NCI-H226 (cell line): ENCODE data around the gene OR2V1.
"Not testable (repeated sequence)": the region's sequence is repeated elsewhere in the genome, so short reads cannot be mapped to it uniquely, and the experiment has no call there.

Experiments
- DNase-seq: peaks from one replicate; pipeline ENCODE4 v3.0.0-alpha.2; 2015

OR2V1 gene

GRCh38 chr5:181130832-181131496 lies at the start of gene OR2V1:
OR2V1 (minus strand) TSS chr5:181131169; CDS start chr5:181125304, 5,865 bp downstream.
- no peak for DNase-seq

GRCh38 chr5:181177559-181177958 lies 46.6 kb upstream of the OR2V1 start:
- not testable (repeated sequence) for DNase-seq

GRCh38 chr5:181176254-181176952 lies 45.4 kb upstream of the OR2V1 start:
- no peak for DNase-seq

- peak; percentile 42 for DNase-seq
Observed at GRCh38 chr5:181173420-181174342, 42.7 kb upstream of the OR2V1 start.

- DNase-seq = no peak
Observed at GRCh38 chr5:181173027-181173419, 42.1 kb upstream of the OR2V1 start.

GRCh38 chr5:181171782-181172181 lies 40.8 kb upstream of the OR2V1 start:
- no peak for DNase-seq

- no peak for DNase-seq
Observed at GRCh38 chr5:181170996-181171395, 40.0 kb upstream of the OR2V1 start.

- DNase-seq = no peak
Observed at GRCh38 chr5:181170237-181170825, 39.4 kb upstream of the OR2V1 start.

GRCh38 chr5:181169459-181170236 lies 38.7 kb upstream of the OR2V1 start:
- peak; percentile 50 for DNase-seq

GRCh38 chr5:181168595-181169118 lies 37.7 kb upstream of the OR2V1 start:
- DNase-seq = no peak

GRCh38 chr5:181167814-181168488 lies 37.0 kb upstream of the OR2V1 start:
- DNase-seq = no peak

- no peak for DNase-seq
Observed at GRCh38 chr5:181166812-181167733, 36.1 kb upstream of the OR2V1 start.

GRCh38 chr5:181164076-181164952 lies 33.3 kb upstream of the OR2V1 start:
- DNase-seq = no peak

- no peak for DNase-seq
Observed at GRCh38 chr5:181163487-181164075, 32.6 kb upstream of the OR2V1 start.

- DNase-seq = no peak
Observed at GRCh38 chr5:181161534-181162175, 30.7 kb upstream of the OR2V1 start.

- not testable (repeated sequence) for DNase-seq
Observed at GRCh38 chr5:181160755-181161533, 30.0 kb upstream of the OR2V1 start.

GRCh38 chr5:181160152-181160754 lies 29.3 kb upstream of the OR2V1 start:
- peak; percentile 20 for DNase-seq
